NCI-H345 treated with DMSO at 0.1 percent for 48 hours (cell line): ENCODE measurements around the gene IKZF4.

Experiments
- DNase-seq: peaks from one replicate; lab custom pipeline; 2025; ENCODE audit not compliant: unreplicated experiment; lab: John Stamatoyannopoulos, UW

The IKZF4 gene

DNA sequence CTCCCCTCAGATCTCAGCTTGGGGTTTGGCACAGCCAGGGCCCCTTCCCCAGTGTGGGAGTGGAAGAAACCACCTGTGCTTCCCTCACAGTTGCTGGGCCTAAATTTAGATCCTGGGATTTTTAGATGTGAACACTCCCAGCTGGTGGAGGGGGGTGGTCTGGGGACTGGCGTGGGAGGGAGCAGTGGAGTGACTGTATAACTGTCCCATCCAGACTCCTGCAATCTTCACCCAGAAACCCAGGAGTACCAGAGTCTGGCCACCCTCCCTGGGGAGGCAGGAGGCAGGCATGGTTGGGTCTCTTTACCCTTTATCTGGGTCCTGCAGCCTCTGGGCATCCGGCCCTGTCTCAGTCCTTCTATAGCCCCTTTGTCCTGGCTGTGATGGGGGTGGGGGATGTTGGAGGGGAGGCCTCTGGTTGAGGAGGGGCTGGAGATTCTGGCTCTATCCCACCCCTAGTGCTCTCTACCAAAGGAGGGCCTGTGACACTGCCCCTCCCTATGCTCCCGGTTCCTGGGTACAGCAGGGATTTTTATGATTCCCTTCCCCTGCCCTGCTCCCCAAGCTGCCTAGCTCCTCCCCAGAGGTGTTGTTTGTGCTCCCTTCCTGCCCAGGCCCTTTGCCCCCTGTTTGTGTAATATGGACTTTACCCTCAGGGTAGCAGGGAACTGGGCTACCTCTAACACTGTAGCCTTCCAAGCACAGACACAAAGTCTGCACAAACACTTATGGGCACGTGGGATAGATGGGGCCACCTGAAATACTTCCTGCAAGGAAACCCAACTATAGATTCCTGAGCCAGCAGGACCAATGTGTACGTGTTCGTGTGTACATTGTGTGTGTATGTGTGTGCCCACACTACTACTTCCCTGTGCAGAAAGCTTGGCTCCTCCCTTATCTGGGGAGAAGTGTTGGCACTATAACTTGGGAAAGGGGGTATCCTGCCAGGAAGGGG, 60.8 kb downstream of the IKZF4 start:
- no peak for DNase-seq

DNA sequence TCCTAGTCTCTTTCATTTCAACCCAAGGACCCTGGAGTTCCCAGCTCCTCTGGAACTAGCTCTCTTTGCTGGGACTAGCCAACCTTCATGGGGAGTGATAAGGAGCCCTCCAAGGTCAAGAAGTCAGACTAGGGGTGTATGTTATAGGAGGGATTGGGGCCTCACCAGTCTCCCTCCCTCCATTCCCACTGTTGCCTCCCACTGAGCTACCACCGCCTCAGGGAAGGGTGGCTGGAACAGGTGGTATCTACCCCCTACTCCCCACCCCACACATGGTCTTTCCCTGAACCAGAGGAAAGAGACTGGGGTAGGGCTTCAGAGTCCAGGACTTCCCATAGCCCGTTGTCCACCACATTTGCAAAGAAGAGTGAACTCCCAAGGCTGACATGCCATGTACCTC, 61.5 kb downstream of the IKZF4 start:
- DNase-seq = no peak

- DNase-seq = no peak
These were observed 62.1 kb downstream of the IKZF4 start for GRCh38 chr12:56082967-56083366.

- DNase-seq = no peak
These were observed 64.2 kb downstream of the IKZF4 start for GRCh38 chr12:56084958-56085543.

DNA sequence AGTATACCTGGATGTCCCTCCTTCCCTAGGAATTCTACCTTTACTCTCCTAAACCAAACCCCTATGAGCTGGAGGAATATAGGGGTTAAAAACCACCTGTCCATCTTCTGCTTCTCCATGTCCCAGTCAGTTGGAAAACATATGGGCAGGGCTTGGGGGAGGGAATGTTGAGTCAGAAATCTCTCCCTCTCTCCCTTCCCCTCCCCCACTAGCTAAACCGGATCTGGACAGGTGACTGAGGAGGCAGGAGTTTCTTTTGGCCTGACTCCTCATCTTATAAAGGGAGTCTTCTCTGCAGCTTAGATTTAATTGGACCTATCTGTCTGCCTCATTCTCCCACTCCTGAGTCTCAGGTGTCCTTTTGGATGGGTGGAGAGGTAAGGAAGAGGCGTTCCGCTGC, 65.3 kb downstream of the IKZF4 start:
- no peak for DNase-seq

DNA sequence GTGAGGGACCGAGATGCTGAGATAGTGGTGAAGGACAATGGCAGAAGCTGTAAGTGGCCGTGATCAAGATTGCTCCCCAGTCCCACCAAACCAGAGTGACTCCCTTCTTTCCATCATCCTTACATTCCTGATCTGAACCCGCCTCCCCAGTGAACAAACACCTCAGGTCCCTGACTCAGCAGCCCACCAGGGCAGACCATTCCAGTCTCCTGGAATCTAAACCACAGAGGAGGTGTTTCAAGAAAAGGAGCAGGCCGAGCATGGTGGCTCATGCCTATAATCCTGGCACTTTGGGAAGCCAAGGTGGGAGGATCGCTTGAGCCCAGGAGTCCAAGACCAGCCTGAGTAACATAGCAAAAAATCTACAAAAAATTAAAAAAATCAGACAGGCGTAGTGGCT, 65.8 kb downstream of the IKZF4 start:
- no peak for DNase-seq

GRCh38 chr12:56087220-56087619, 66.4 kb downstream of the IKZF4 start:
- DNase-seq = no peak
